ENCODE results near the gene VPS35L. TPM values are rescaled to one million over a fixed set of nuclear protein-coding genes. Genes with fewer than 3 reads are reported as not detected.

Gene VPS35L
- total RNA-seq, 1 donor from 2014 or later, result 62.0 TPM

DNA sequence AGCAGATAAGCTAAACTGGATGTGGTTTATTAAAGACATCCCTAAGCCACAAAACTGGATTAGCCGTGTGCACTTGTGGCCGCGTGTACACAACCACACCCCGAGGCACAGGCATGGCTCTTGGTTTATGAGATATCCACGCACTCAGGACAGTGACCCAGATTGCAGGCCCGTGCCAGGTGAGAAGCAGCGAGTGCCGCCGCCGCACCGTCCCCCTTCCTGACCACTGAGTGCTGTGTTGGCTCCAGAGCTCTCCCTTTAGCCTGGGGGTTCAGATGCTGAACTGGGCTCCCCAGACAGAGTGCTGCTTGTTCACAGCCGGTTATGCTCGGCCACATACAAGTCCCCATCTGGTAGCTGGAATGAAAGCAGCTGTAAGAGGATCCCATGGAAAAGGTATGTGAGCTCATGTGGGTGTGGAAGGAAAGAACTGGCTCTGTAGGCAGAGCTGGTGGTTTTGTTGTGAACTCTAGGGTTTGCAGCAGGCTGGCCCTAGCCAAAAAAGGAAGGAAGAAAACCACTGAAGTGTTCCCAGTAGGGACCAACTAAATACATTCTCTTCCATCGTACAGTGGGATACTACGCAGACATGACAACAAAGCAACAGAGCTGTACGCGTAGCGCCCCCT lies 133.0 kb downstream of the VPS35L start:
- H3K27me3 Mint-ChIP-seq, result no peaks in the 10 kb centered on the region
- no peaks in the 10 kb centered on the region for H3K9me3 Mint-ChIP-seq
- no peak for DNase-seq (ENCODE audit: extremely low spot score, unreplicated experiment)
- peaks cover 8% of the 10 kb centered on the region for H3K4me1 Mint-ChIP-seq (ENCODE audit: unreplicated experiment)
- peak overlapping the region; percentile 55 for H3K27ac Mint-ChIP-seq
- H3K4me3 Mint-ChIP-seq, result no peak overlapping the region
- TF ChIP-seq, protein P1, sequence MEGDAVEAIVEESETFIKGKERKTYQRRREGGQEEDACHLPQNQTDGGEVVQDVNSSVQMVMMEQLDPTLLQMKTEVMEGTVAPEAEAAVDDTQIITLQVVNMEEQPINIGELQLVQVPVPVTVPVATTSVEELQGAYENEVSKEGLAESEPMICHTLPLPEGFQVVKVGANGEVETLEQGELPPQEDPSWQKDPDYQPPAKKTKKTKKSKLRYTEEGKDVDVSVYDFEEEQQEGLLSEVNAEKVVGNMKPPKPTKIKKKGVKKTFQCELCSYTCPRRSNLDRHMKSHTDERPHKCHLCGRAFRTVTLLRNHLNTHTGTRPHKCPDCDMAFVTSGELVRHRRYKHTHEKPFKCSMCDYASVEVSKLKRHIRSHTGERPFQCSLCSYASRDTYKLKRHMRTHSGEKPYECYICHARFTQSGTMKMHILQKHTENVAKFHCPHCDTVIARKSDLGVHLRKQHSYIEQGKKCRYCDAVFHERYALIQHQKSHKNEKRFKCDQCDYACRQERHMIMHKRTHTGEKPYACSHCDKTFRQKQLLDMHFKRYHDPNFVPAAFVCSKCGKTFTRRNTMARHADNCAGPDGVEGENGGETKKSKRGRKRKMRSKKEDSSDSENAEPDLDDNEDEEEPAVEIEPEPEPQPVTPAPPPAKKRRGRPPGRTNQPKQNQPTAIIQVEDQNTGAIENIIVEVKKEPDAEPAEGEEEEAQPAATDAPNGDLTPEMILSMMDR (conservative IDR thresholded peaks at IDR 0.05), result no peak
- H3K36me3 Mint-ChIP-seq, result peaks cover 34% of the 10 kb centered on the region

DNA sequence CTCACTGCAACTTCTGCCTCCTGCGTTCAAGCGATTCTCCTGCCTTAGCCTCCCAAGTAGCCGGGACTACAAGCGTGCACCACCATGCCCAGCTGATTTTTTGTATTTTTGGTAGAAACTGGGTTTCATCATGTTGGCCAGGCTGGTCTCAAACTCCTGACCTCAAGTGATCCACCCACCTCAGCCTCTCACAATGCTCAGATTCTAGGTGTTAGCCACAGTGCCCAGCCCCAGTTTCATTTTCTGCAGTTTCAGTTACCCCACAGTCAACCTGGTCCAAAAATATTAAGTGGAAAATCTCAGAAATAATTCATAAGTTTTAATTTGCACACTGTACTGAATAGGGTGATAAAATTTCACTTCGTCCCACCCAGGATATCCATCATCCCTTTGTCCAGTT lies 133.8 kb downstream of the VPS35L start:
- Mint-ChIP-seq H3K4me1 (ENCODE audit: unreplicated experiment) (peaks cover 8% of the 10 kb centered on the region), H3K9me3 (no peaks in the 10 kb centered on the region), H3K27me3 (no peaks in the 10 kb centered on the region), H3K4me3 (no peak overlapping the region), H3K27ac (no peak overlapping the region), H3K36me3 (peaks cover 34% of the 10 kb centered on the region)
- DNase-seq (ENCODE audit: extremely low spot score, unreplicated experiment), result no peak
- TF ChIP-seq, protein P1 (conservative IDR thresholded peaks at IDR 0.05), result no peak

DNA sequence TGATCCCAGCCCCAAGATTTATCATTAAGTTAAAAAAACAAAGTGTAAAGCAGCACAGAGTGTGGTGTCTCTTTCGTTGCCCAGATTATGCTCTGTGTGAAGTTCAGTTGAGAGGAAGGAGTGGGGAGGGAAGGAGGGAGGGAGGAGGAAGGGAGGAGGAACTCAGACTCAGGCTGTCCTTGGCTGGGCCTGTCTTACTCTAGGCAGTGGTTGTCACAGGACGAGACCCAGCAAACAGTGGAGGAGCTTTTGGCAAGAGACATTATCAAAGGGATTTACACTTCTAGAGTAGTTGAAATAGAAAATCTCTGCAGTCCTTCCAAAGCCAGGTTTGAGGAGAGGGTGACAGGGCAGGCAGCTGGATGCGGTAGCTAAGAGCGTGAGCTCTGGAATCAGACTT lies 134.7 kb downstream of the VPS35L start:
- Mint-ChIP-seq H3K36me3 (peaks cover 31% of the 10 kb centered on the region), H3K4me1 (ENCODE audit: unreplicated experiment) (peaks cover 8% of the 10 kb centered on the region), H3K27ac (no peak overlapping the region), H3K27me3 (no peaks in the 10 kb centered on the region), H3K9me3 (no peaks in the 10 kb centered on the region), H3K4me3 (no peak overlapping the region)
- DNase-seq (ENCODE audit: extremely low spot score, unreplicated experiment), result no peak
- TF ChIP-seq, protein P1 (conservative IDR thresholded peaks at IDR 0.05), result no peak

DNA sequence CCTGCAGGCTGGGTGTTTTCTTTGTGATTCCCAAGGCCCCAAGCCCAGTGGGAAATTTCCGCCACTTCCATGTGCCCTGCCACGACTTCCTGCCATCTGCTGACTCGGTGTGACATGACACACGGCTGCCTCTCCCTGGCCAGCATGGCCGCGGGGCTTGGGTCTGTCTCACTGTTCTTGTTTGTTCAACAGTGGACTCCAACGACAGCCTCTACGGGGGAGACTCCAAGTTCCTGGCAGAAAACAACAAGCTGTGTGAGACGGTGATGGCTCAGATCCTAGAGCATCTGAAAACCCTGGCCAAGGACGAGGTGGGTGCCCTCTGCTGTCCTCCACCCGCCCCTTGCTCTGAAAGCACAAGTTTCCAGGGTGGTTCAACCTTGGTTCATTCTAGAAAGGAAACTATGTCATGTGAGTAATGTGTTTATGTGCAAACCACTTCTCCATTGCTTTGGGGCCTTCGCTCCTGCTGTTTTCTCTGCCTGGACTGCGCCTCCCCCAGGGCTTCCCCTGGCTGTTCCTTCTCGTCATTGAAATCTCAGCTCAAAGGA lies 135.7 kb downstream of the VPS35L start:
- H3K9me3 Mint-ChIP-seq, result no peaks in the 10 kb centered on the region
- H3K27me3 Mint-ChIP-seq, result no peaks in the 10 kb centered on the region
- peaks cover 9% of the 10 kb centered on the region for H3K4me1 Mint-ChIP-seq (ENCODE audit: unreplicated experiment)
- no peak overlapping the region for H3K4me3 Mint-ChIP-seq
- no peak for DNase-seq (ENCODE audit: extremely low spot score, unreplicated experiment)
- peaks cover 22% of the 10 kb centered on the region for H3K36me3 Mint-ChIP-seq
- TF ChIP-seq, protein P1 (conservative IDR thresholded peaks at IDR 0.05), result no peak
- no peak overlapping the region for H3K27ac Mint-ChIP-seq

DNA sequence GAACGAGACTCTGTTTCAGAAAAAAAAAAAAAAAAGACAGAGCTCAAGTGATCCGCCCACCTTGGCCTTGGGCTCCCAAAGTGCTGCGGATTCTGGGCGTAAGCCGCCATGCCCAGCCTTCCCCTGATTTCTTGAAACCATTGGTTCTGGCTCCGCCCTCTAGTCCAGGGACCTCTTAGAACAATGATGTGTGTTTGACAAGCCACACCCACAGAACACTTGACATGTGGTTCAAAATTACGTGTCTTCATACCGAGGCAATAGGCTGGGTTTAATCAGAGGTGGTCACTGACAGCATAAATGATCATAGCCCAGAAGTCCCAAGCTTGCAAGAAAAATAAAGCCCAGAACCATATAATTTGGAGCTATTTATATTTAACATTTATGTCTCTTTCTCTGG lies 139.5 kb downstream of the VPS35L start:
- no peak overlapping the region for H3K4me3 Mint-ChIP-seq
- H3K4me1 Mint-ChIP-seq (ENCODE audit: unreplicated experiment), result peaks cover 6% of the 10 kb centered on the region
- H3K27ac Mint-ChIP-seq, result no peak overlapping the region
- H3K36me3 Mint-ChIP-seq, result peaks cover 18% of the 10 kb centered on the region
- TF ChIP-seq, protein P1 (conservative IDR thresholded peaks at IDR 0.05), result no peak
- H3K9me3 Mint-ChIP-seq, result no peaks in the 10 kb centered on the region
- no peaks in the 10 kb centered on the region for H3K27me3 Mint-ChIP-seq
- no peak for DNase-seq (ENCODE audit: extremely low spot score, unreplicated experiment)
